GM12891 (cell line): ENCODE data around the gene LCNL1.

Experiments
- POLR2A ChIP-seq: IDR thresholded peaks from 2 replicates; pipeline ENCODE4 v1.6.1; 2011; ENCODE audit warnings: low read depth, low read length, control low read depth
- POLR2AphosphoS5 ChIP-seq: IDR thresholded peaks from 2 replicates; pipeline ENCODE4 v1.6.1; 2011; ENCODE audit warnings: low read depth, low read length, control low read depth
- TAF1 ChIP-seq: IDR thresholded peaks from 2 replicates; pipeline ENCODE4 v1.6.1; 2011; ENCODE audit warnings: low read depth, low read length, control low read depth

DNA sequence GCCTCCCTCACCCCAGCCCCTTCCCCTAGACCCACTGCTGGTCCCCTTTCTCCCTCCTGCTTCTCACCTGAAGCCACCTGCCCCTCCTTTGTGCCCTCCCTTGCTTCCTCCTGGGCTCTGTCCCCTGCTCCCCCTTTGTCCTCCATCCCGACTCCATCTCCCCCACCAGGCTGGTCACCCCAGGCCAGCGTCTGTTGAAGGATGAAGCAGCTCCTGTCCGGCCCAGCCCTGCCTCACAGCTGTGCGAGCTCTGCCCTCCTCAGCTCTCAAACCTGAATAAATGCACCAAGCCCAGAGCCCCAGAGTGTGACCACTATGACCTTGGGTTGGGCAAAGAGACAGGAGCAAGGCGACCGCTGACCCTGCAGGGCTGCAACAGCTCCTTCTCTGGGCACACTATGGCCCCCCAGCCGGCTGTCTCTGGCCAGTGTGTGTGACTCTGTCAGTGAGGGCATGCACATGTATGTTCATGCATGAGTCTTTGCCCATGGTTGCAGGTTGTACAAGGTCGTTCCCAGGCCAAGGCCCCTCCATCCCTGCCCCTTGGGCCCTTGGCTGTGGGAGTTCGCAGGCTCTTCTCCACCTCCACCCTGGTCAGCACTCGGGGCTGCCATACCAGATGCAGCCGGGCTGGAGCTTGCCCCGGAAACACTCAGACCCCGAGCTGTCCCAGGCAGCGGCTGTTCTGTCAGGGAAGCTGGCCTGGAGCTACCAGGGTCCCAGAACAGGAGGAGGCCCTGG is 27.4 kb upstream of the LCNL1 start:
- no peak for TF ChIP-seq POLR2A
- no peak for TF ChIP-seq POLR2AphosphoS5
- no peak for TF ChIP-seq TAF1
